GOT3 (cell line): ENCODE measurements around the gene FBXO44.

ENCODE experiments used
- DNase-seq: peaks from one replicate; lab custom pipeline; 2025; ENCODE audit warnings: mixed read lengths; lab: John Stamatoyannopoulos, UW

The FBXO44 gene

GRCh38 chr1:11708554-11709350, 54.1 kb downstream of the FBXO44 start:
- DNase-seq: no peak

- no peak for DNase-seq
Measured at GRCh38 chr1:11711490-11711889, 56.8 kb downstream of the FBXO44 start.

GRCh38 chr1:11712285-11712684, 57.6 kb downstream of the FBXO44 start:
- no peak for DNase-seq
